Mucosa of gallbladder (tissue), 1 donor: ENCODE results near the gene DPY19L3. TPM values are rescaled to one million over a fixed set of nuclear protein-coding genes. Genes with fewer than 3 reads are reported as not detected.
"Not testable (repeated sequence)": the region's sequence is repeated elsewhere in the genome, so short reads cannot be mapped to it uniquely, and the experiment has no call there.

ENCODE experiments used
- DNase-seq: peaks from one replicate; pipeline ENCODE4 v3.0.0-alpha.2; 2020; ENCODE audit warnings: low spot score
- total RNA-seq: library from RNA; stranded (reverse); gene quantifications from one replicate; pipeline ENCODE4 v1.2.1, GENCODE V29; 2021
- donor health status: DM: no; HTN: no; CAD: no.

DPY19L3 gene
- total RNA-seq, 1 donor from 2014 or later = 17.8 TPM

- not testable (repeated sequence) for DNase-seq
These were observed 106.9 kb downstream of the DPY19L3 start for GRCh38 chr19:32512498-32512897.

GRCh38 chr19:32519023-32519422, 113.5 kb downstream of the DPY19L3 start:
- no peak for DNase-seq

- DNase-seq = no peak
These were observed 117.4 kb downstream of the DPY19L3 start for GRCh38 chr19:32522967-32523366.

- no peak for DNase-seq
These were observed 121.3 kb downstream of the DPY19L3 start for GRCh38 chr19:32526895-32527294.

GRCh38 chr19:32530773-32531172, 125.2 kb downstream of the DPY19L3 start:
- no peak for DNase-seq

GRCh38 chr19:32532233-32532632, 126.7 kb downstream of the DPY19L3 start:
- no peak for DNase-seq

Other genes with a start within 250 kb of the DPY19L3 start
- gene ZNF507, start 60.2 kb upstream of the DPY19L3 start, total RNA-seq = 21.8 TPM
- 56.4 TPM for gene PDCD5, start 175.4 kb downstream of the DPY19L3 start, total RNA-seq